Measurements from ENCODE around the gene RNU1-1.
"Not testable (repeated sequence)": the region's sequence is repeated elsewhere in the genome, so short reads cannot be mapped to it uniquely, and the experiment has no call there.

DNA sequence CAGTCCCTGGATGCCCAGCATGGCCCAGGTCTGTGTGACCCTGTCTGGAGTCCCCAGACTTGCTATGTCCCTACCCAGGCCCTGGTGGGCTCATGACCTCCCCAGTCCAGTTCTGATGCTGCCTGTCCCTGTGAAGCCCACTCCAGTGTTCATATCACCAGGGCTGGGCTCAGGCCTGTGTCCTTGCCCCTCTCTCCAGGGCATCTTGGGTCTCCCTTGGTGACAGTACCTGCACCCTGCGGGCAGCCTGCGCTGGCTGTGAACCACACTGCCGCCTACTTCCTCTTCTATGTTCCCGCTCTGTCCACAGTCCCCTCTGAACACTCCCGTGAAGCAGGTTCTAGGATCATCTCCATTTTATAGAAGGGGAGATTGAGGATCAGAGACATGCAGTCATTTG is 13.1 kb downstream of the RNU1-1 start:
- TF ChIP-seq, protein P1, sequence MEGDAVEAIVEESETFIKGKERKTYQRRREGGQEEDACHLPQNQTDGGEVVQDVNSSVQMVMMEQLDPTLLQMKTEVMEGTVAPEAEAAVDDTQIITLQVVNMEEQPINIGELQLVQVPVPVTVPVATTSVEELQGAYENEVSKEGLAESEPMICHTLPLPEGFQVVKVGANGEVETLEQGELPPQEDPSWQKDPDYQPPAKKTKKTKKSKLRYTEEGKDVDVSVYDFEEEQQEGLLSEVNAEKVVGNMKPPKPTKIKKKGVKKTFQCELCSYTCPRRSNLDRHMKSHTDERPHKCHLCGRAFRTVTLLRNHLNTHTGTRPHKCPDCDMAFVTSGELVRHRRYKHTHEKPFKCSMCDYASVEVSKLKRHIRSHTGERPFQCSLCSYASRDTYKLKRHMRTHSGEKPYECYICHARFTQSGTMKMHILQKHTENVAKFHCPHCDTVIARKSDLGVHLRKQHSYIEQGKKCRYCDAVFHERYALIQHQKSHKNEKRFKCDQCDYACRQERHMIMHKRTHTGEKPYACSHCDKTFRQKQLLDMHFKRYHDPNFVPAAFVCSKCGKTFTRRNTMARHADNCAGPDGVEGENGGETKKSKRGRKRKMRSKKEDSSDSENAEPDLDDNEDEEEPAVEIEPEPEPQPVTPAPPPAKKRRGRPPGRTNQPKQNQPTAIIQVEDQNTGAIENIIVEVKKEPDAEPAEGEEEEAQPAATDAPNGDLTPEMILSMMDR (IDR thresholded peaks at IDR 0.05), result not testable (repeated sequence)
- not testable (repeated sequence) for TF ChIP-seq POLR2A (IDR thresholded peaks at IDR 0.05)
